Left renal pelvis (tissue), 4 donors: ENCODE results near the gene CTAG1B. TPM values are rescaled to one million over a fixed set of nuclear protein-coding genes. Genes with fewer than 3 reads are reported as not detected.
A peak's percentile ranks its signal among the peaks of the same experiment; 100 is the strongest.
"Not testable (repeated sequence)": the region's sequence is repeated elsewhere in the genome, so short reads cannot be mapped to it uniquely, and the experiment has no call there.

Experiments
- DNase-seq, 4 donors: peaks; one replicate each; pipeline ENCODE4 v3.0.0-alpha.2; 2013; ENCODE audit warnings: low read depth in 4 of 4, low spot score in 3 of 4
- polyA plus RNA-seq, 4 donors: library from polyadenylated mRNA; unstranded; fragments of 120-200 nt; gene quantifications; one replicate each; pipeline ENCODE4 v1.2.1, GENCODE V29; 2013; ENCODE audit not compliant: insufficient read length in 4 of 4

The CTAG1B gene
- not detected for polyA plus RNA-seq

- not testable (repeated sequence) for DNase-seq
Observed at GRCh38 chrX:154619182-154619581, at the start of gene CTAG1B. Gene CTAG1B, minus strand, starts transcription at chrX:154619282. Its CDS starts 64 bp downstream, at chrX:154619218.

DNA sequence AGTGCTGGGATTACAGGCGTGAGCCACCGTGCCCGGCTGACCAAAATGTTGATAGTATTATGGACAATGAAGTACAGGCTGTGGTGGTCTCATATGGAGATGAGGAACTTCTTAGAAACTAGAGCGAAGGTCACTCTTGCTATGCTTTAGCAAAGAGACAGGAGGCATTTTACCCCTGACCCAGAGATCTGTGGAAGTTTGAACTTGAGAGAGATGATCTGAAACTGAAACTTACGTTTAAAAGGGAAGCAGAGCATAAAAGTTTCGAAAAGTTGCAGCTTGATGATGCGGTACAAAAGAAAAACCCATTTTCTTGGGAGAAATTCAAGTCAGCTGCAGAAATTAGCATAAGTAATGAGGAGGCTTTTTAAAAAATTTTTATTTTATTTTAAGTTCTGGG lies 42.8 kb upstream of the CTAG1B start:
- no peak for DNase-seq

GRCh38 chrX:154661170-154661569 lies 42.1 kb upstream of the CTAG1B start:
- no peak for DNase-seq

DNA sequence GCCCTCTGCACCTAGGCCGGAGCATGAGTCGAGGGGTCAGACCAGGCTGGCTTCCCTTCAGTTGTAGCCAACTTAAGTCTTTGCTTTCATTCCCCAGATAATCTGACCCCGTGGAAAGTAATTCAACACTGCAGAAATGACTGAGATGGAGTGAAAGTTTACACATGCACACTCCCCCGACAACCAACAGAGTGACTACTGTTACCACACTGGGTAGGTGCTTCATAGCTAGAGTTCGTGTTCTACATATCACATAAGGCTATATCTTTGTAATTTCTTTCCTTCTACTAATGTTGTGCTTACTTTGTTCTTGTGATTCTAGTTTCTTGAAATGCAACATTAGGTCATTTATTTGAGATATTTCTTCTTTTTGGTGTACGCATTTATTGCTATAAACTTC lies 41.5 kb upstream of the CTAG1B start:
- DNase-seq, result peak in 1 of 4 donors; percentile 7

DNA sequence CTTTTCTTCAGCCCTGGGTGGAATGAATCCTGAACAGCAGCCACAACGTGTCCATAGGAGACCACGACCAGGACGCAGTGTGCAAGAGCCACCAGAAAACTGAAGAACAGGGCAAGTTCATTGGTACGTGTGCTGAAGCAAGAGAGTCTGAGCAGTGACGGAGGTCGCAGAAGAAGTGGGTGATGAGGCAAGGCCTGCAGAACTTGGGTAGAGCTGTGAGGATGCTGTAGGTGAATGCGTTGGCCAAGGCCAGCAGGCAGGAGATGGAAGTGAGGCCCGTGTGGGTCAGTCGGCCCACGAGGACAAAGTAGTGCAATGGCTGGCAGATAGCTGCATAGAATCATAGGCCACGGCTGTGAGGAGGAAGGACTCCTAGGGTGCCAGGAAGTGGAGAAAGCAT lies 39.9 kb upstream of the CTAG1B start:
- no peak for DNase-seq

DNA sequence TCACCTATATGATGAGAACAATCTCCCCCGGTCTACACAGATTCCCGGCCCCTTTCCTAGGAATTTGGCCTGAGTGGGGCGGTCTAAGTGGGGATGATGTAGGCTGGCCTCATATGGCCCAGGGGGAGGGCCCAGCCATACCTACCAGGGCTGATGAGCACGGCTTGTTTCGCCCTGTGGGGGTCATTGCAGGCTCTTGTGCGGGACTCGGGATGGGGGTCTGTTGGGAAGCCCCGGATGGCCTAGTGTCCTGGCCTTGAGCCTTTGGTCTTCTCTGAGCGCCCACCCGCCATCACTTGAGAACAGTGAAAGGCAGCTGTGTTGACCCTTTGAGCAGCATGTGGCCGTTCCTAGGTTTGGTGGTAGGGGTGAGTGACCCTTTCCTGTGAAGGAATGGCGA lies 39.1 kb upstream of the CTAG1B start:
- DNase-seq, result no peak

DNA sequence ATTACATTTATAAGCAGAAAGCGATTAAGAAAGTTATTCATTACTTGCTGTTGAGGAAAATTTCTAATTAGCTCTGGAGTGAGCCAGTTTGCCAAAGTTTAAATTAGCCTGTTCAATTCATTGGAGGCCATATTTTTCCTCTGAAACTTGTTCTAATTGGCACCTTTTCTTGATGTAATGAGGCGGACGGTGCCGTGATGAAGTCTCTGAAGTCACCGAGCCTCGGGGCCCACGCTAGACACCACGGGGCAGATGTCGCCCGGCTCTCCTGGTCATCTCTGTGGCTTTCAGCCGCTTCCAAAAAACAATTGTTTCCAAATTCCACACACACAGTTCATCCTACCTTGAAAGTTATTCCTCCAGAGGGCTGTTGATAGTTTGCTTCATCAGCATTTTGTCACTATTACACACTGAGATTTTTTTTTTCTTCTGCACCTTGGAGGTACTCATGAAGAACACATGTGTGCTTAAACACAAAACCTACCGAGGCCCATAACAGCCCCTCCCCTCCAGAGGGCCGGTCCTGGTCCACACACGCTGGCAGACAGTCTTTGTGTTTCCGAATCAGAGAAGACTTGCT lies 38.2 kb upstream of the CTAG1B start:
- no peak for DNase-seq

DNA sequence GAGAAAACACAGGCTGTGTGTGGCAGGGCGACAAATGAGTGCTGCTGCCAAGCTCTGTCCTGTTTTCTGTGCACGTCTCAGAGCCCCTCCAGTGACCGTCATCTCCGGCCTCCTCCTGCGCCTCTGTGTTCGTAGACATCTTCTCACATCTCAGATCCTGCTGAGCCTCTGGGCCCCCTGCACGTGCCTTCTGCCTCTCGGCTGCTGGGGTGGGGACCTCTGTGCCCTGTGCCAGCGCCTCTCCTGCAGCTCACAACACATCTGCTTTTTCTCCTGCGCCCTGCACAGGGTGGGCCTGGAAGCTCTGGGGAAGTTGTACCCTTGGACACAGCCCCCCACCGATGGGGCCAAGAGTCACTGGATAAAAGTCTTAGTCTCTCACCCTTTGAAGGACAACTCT lies 36.7 kb upstream of the CTAG1B start:
- no peak for DNase-seq

DNA sequence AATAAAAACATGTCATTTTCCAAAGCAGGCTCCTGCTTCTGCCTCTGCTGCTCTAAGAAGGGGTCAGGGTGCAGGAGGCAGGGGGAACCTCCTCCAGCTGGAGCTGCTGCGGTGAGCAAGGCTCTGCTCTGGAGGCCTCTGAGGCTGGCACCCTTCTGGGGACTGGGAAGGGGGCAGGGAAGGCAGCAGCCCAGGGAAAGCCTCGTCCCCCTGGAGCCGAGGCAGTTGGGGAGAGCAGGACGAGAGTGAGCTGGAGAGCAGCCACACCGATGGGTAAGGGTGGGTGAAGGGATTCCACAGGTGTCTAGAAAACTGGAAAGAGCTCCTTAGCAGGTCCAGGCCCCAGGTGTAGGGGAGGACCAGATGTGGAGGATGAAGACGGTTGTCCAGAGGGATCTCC lies 36.3 kb upstream of the CTAG1B start:
- no peak for DNase-seq

DNA sequence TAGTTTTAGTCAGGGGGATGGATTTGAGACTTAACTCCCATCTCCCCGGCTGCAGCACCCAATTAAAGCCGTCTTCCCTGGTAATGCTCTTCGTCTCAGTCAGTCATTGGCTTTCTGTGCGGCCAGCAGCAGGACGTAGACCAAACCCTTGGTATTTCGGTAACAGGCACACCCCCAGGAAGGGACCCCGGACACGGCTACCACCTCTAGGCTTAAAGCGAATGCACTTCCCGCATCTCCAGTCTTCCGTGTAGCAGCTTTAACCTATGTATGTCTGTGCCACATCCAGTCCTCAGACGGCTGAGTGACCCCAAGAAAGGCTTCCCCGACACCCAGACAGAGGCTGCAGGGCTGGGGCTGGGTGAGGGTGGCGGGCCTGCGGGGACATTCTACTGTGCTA lies 35.8 kb upstream of the CTAG1B start:
- no peak for DNase-seq

- DNase-seq, result no peak
Observed at GRCh38 chrX:154654372-154654771, 35.3 kb upstream of the CTAG1B start.

DNA sequence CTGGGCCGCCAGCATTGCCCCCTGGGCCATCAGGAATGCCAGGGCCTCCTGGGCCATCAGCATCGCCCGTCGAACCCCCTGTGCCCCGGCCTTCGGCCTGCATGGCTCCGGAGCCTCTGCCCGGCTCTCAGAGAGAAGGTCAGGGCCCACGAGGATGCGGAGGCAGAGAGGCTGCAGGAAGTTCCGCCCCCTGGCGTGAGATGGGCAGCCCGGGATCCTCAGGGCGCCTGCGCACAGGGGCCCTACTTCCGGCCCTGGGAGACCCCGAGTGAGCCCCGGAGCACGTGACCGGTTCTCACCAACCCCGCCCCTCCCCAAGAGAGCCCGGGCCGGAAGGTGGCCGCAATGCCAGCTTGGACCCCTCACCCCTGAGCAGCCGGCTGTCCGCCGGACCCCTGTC lies 34.3 kb upstream of the CTAG1B start, which contains the start of gene CTAG2:
CTAG2 (minus strand) TSS at position 167 of the 400 bp plus-strand sequence; CDS start at position 103, 64 bp downstream.
- not testable (repeated sequence) for DNase-seq

DNA sequence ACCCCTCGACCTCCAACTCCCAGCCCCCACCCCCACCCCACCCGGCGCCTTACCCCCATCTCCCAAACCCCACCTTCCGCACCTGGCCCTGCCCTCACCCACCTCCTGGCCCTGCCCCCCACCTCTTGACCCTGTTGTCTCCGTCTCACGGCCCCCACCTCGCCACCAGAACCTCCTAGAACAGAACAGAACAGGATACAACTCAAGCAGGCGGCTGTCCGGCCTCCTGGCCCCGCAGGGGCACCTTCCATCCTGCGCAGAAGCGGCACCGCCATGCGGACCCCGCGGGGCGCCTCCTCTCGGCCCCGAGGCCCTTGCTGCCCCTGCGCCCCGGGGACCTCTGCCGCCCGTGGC lies 33.9 kb upstream of the CTAG1B start:
- no peak for DNase-seq

GRCh38 chrX:154652311-154653047 lies 33.4 kb upstream of the CTAG1B start:
- DNase-seq, result no peak

DNA sequence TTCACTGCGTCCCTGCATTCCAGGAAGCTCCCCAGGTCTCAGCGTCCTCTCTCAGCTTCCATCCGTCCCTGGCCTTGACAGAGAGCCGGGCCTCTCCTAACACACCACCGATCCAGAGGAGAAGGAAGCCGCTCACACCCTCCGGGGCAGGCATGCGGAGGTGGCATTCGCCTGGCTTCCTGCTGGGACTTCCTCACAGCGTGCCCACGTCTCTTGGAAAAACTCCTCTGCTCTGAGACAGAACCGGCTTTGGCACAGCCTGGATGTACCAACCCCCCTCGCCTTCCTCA lies 31.1 kb upstream of the CTAG1B start:
- DNase-seq, result no peak

GRCh38 chrX:154649503-154650220 lies 30.6 kb upstream of the CTAG1B start:
- no peak for DNase-seq

DNA sequence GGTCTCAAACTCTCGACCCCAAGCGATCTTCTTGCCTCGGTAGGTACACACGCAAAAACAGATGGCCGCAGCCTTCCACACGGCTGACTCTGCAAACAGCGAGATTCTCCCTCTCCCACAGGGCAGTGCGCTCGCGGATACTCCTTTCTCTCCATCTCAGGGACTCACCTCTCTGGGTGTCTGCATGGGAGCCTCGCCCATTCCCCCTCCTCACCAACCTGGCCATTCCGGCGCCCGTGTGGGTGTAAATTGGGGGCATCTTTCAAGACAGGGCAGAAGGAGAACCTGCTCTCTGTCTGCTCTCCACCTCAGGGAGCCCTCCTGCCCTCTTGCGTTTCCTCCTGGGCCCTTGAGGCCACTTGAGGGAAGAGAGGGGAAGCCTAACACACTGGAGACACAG lies 29.8 kb upstream of the CTAG1B start:
- no peak for DNase-seq

DNA sequence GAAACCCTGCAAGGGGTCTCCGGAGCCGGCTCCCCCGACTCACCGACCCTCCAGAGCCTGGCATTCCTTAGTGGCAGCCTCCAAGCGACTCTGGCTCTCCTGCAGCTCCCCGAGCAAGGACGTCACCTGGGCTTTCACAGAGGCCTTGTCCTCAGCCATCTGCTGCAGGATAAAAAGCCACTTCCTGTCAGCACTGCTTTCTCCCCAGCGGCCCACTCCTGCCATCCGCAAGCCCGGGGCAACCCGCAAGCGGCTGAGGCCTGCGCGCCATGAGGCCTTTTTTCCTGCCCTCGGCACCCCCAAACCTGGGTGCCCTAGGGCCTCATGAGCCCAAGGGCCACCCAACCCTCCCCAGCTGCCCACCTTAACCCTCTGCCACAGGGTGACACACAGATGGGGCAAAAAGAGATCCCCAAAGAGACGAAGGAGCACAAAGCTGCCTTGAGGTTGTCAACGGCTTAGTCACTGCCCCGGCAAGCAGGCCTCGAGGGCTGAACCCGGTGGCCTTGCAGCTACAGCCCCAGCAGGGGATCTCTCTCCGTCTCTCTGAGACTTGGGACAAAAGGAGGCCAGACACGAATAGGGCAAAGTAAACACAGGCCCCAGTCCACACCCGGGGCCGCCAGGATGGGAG lies 26.8 kb upstream of the CTAG1B start:
- DNase-seq, result not testable (repeated sequence)

GRCh38 chrX:154643708-154644107 lies 24.6 kb upstream of the CTAG1B start:
- not testable (repeated sequence) for DNase-seq

GRCh38 chrX:154641740-154642139 lies 22.7 kb upstream of the CTAG1B start:
- DNase-seq, result not testable (repeated sequence)

- DNase-seq, result not testable (repeated sequence)
Observed at GRCh38 chrX:154633661-154634060, 14.6 kb upstream of the CTAG1B start.
